Endothelial cell of umbilical vein (primary cell): ENCODE data around the gene ABLIM1.

Experiments
- POLR2A ChIP-seq: IDR thresholded peaks from 2 replicates; pipeline ENCODE4 v1.6.1; 2012; ENCODE audit warnings: low read depth, mild to moderate bottlenecking, control low read depth, low read length
- POLR2AphosphoS5 ChIP-seq: IDR thresholded peaks from 2 replicates; pipeline ENCODE4 v1.6.1; 2012; ENCODE audit warnings: low read depth, mild to moderate bottlenecking, control low read depth, low read length, moderate library complexity; ENCODE audit not compliant: insufficient read depth

- no peak for TF ChIP-seq POLR2AphosphoS5
- TF ChIP-seq POLR2A = no peak
Measured at GRCh38 chr10:114403541-114404161, 254.4 kb downstream of the ABLIM1 start.
